Measurements from ENCODE around the gene CLEC3B.

GRCh38 chr3:44989141-44989540 lies 37.0 kb upstream of the CLEC3B start:
- TF ChIP-seq POLR2AphosphoS5 (IDR thresholded peaks at IDR 0.05; ENCODE audit: low read depth, low read length) (no peak), POLR2A (IDR thresholded peaks at IDR 0.05; ENCODE audit: low read depth, low read length) (no peak), TAF1 (IDR thresholded peaks at IDR 0.05; ENCODE audit: low read depth, low read length) (no peak), POU2F2 (IDR thresholded peaks at IDR 0.05; ENCODE audit: low read depth, low read length) (no peak), SPI1 (IDR thresholded peaks at IDR 0.05; ENCODE audit: low read depth, low read length) (no peak)

Measured in GM12891 (cell line).